Measurements from ENCODE around the gene SLC24A1. TPM values are rescaled to one million over a fixed set of nuclear protein-coding genes. Genes with fewer than 3 reads are reported as not detected.

SLC24A1 gene
- total and polyA plus RNA-seq, 4 donors: 4.8 to 13.5 (median 7.4) TPM

DNA sequence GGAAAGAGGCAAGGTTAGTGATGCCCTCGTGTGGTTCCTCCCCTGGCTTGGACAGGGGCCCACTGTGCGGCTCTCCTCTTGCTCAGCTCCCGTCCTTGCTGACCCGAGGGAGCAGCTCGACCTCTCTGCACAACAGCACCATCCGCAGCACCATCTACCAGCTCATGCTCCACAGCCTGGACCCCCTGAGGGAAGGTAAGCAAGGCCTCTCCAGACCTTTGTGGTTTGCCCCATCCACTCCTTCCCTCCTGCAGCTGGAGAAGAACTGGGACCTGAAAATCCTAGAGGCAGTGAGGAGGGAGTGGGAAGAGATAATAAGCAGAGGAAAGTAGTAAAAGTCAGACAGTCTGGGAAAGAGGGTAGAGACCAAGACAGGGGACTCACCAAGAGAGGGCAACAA lies 17.8 kb downstream of the SLC24A1 start:
- no peak for ATAC-seq (ENCODE audit: low FRiP score)
- Histone ChIP-seq H3K36me3 (ENCODE audit: control insufficient read depth in 1 of 2, insufficient read depth in 2 of 2, low read length in 1 of 2) (no peaks in the 10 kb centered on the region), H3K9me3 (ENCODE audit: control insufficient read depth, low read length) (no peaks in the 10 kb centered on the region), H3K27me3 (ENCODE audit: control insufficient read depth in 1 of 2, insufficient read depth in 2 of 2, low read length in 1 of 2) (no peaks in the 10 kb centered on the region), H3K4me1 (ENCODE audit: control insufficient read depth in 1 of 2, insufficient read depth in 2 of 2, low read length in 2 of 2) (no peaks in the 10 kb centered on the region), H3K27ac (ENCODE audit: low read depth in 1 of 2, low read length in 2 of 2) (no peak overlapping the region), H3K4me3 (ENCODE audit: low read length in 2 of 2) (no peak overlapping the region)
- no peak for DNase-seq
- 67 to 68% methylated on average over 6 of the region's 6 CpGs for WGBS, 2 donors
- intact Hi-C loops (cut with DNase I): loop anchor here (5.0 to 10.0 kb wide), 3 partner anchors 225 to 648 kb away; partner anchors contain the start of gene RAB11A (in 1 of the 2)

DNA sequence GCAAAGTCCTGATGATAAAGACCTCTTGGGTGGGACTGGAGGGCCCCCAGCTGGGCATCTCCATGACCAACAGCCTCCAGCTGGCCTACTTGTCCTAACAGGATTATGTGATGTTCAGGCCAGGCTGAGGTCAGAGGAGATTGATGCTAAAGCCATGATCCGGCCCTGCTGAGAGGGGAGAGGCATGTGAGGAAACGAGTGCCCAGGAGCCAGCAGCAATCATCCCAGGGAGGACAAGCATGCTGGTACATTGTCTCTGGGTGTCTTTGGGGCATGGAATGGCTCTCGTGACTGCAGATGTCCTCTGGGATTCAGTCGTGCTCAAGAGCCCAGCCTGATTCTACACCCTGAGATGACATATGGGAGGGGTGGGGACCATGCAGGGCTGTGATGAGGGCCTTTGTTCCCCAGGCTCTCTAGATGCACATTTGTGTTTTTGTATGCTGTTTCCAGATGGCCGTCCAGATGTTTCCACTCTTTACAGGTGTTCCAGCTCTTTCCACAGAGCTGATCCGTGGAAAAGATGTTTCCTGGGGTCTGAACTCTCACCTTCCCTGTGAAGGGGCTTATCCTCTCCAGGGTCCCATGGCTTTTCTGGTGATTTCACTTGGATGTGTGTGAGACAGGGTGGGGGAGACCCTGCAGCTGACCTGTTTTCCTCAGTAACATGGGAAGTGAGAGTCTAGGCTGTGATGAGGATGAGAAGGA lies 20.2 kb downstream of the SLC24A1 start:
- Histone ChIP-seq H3K9me3 (ENCODE audit: control insufficient read depth, low read length) (no peaks in the 10 kb centered on the region), H3K36me3 (ENCODE audit: control insufficient read depth in 1 of 2, insufficient read depth in 2 of 2, low read length in 1 of 2) (no peaks in the 10 kb centered on the region), H3K27me3 (ENCODE audit: control insufficient read depth in 1 of 2, insufficient read depth in 2 of 2, low read length in 1 of 2) (no peaks in the 10 kb centered on the region), H3K27ac (ENCODE audit: low read depth in 1 of 2, low read length in 2 of 2) (no peak overlapping the region), H3K4me1 (ENCODE audit: control insufficient read depth in 1 of 2, insufficient read depth in 2 of 2, low read length in 2 of 2) (no peaks in the 10 kb centered on the region), H3K4me3 (ENCODE audit: low read length in 2 of 2) (no peak overlapping the region)
- no peak for DNase-seq
- no peak for ATAC-seq (ENCODE audit: low FRiP score)
- WGBS, 2 donors: 49 to 61% methylated on average over 6 of the region's 6 CpGs
- intact Hi-C loops (cut with DNase I): loop anchor here in 1 of 2 donors (10.0 kb wide), 1 partner anchor 213 kb away; no protein-coding TSS in a partner anchor

- Histone ChIP-seq H3K36me3 (ENCODE audit: control insufficient read depth in 1 of 2, insufficient read depth in 2 of 2, low read length in 1 of 2) (no peaks in the 10 kb centered on the region), H3K4me1 (ENCODE audit: control insufficient read depth in 1 of 2, insufficient read depth in 2 of 2, low read length in 2 of 2) (no peaks in the 10 kb centered on the region), H3K27me3 (ENCODE audit: control insufficient read depth in 1 of 2, insufficient read depth in 2 of 2, low read length in 1 of 2) (no peaks in the 10 kb centered on the region), H3K27ac (ENCODE audit: low read depth in 1 of 2, low read length in 2 of 2) (no peak overlapping the region), H3K9me3 (ENCODE audit: control insufficient read depth, low read length) (no peaks in the 10 kb centered on the region), H3K4me3 (ENCODE audit: low read length in 2 of 2) (no peak overlapping the region)
- DNase-seq (no peak), ATAC-seq (ENCODE audit: low FRiP score) (no peak)
- 81 to 84% methylated on average over 6 of the region's 6 CpGs for WGBS, 2 donors
- intact Hi-C loops (cut with DNase I): loop anchor here in 1 of 2 donors (10.0 kb wide), 1 partner anchor 212 kb away; no protein-coding TSS in a partner anchor
Observed at GRCh38 chr15:65642594-65642993, 20.9 kb downstream of the SLC24A1 start.

- DNase-seq: no peak
- Histone ChIP-seq H3K4me1 (ENCODE audit: control insufficient read depth in 1 of 2, insufficient read depth in 2 of 2, low read length in 2 of 2) (no peaks in the 10 kb centered on the region), H3K4me3 (ENCODE audit: low read length in 2 of 2) (no peak overlapping the region), H3K36me3 (ENCODE audit: control insufficient read depth in 1 of 2, insufficient read depth in 2 of 2, low read length in 1 of 2) (no peaks in the 10 kb centered on the region), H3K9me3 (ENCODE audit: control insufficient read depth, low read length) (no peaks in the 10 kb centered on the region), H3K27ac (ENCODE audit: low read depth in 1 of 2, low read length in 2 of 2) (no peak overlapping the region), H3K27me3 (ENCODE audit: control insufficient read depth in 1 of 2, insufficient read depth in 2 of 2, low read length in 1 of 2) (no peaks in the 10 kb centered on the region)
- intact Hi-C loops (cut with DNase I): loop anchor here in 1 of 2 donors (10.0 kb wide), 1 partner anchor 211 kb away; no protein-coding TSS in a partner anchor
- 94 to 97% methylated on average over 4 of the region's 4 CpGs for WGBS, 2 donors
- no peak for ATAC-seq (ENCODE audit: low FRiP score)
Observed at GRCh38 chr15:65644282-65644681, 22.5 kb downstream of the SLC24A1 start.

DNA sequence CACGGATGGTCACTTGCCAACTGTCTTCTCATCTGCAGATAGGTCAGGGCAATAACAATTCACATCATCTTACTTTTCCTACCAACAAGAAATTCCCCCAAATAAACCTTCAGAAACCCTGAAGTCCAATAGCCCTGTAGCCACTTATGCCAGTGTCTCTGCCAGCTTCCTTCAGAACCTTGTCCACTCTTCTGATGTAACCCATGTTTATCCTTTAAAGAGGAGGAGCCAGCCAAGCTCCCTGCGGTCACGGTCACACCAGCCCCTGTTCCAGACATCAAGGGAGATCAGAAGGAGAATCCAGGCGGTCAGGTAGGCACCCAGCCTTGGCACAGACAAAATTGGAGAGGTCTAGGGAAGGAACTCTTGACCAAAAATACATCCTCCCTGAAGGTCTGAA lies 23.7 kb downstream of the SLC24A1 start:
- Histone ChIP-seq H3K9me3 (ENCODE audit: control insufficient read depth, low read length) (no peaks in the 10 kb centered on the region), H3K27me3 (ENCODE audit: control insufficient read depth in 1 of 2, insufficient read depth in 2 of 2, low read length in 1 of 2) (no peaks in the 10 kb centered on the region), H3K4me3 (ENCODE audit: low read length in 2 of 2) (no peak overlapping the region), H3K4me1 (ENCODE audit: control insufficient read depth in 1 of 2, insufficient read depth in 2 of 2, low read length in 2 of 2) (no peaks in the 10 kb centered on the region), H3K27ac (ENCODE audit: low read depth in 1 of 2, low read length in 2 of 2) (no peak overlapping the region), H3K36me3 (ENCODE audit: control insufficient read depth in 1 of 2, insufficient read depth in 2 of 2, low read length in 1 of 2) (no peaks in the 10 kb centered on the region)
- no peak for DNase-seq
- no peak for ATAC-seq (ENCODE audit: low FRiP score)
- WGBS, 2 donors: 89 to 91% methylated on average over 4 of the region's 4 CpGs
- intact Hi-C loops (cut with DNase I): loop anchor here in 1 of 2 donors (10.0 kb wide), 1 partner anchor 209 kb away; no protein-coding TSS in a partner anchor

GRCh38 chr15:65646486-65646885 lies 24.7 kb downstream of the SLC24A1 start:
- no peak for ATAC-seq (ENCODE audit: low FRiP score)
- no peaks in the 10 kb centered on the region for H3K9me3 ChIP-seq (ENCODE audit: control insufficient read depth, low read length)
- no peaks in the 10 kb centered on the region for H3K4me1 ChIP-seq (ENCODE audit: control insufficient read depth in 1 of 2, insufficient read depth in 2 of 2, low read length in 2 of 2)
- H3K27ac ChIP-seq (ENCODE audit: low read depth in 1 of 2, low read length in 2 of 2): no peak overlapping the region
- 93 to 95% methylated on average over 4 of the region's 4 CpGs for WGBS, 2 donors
- H3K27me3 ChIP-seq (ENCODE audit: control insufficient read depth in 1 of 2, insufficient read depth in 2 of 2, low read length in 1 of 2): no peaks in the 10 kb centered on the region
- no peak for DNase-seq
- H3K4me3 ChIP-seq (ENCODE audit: low read length in 2 of 2): no peak overlapping the region
- intact Hi-C loops (cut with DNase I): loop anchor here in 1 of 2 donors (10.0 kb wide), 1 partner anchor 208 kb away; no protein-coding TSS in a partner anchor
- H3K36me3 ChIP-seq (ENCODE audit: control insufficient read depth in 1 of 2, insufficient read depth in 2 of 2, low read length in 1 of 2): no peaks in the 10 kb centered on the region

- 94 to 97% methylated on average over 11 to 12 of the region's 12 CpGs for WGBS, 2 donors
- Histone ChIP-seq H3K27ac (ENCODE audit: low read depth in 1 of 2, low read length in 2 of 2) (no peak overlapping the region), H3K4me3 (ENCODE audit: low read length in 2 of 2) (no peak overlapping the region), H3K4me1 (ENCODE audit: control insufficient read depth in 1 of 2, insufficient read depth in 2 of 2, low read length in 2 of 2) (no peaks in the 10 kb centered on the region), H3K27me3 (ENCODE audit: control insufficient read depth in 1 of 2, insufficient read depth in 2 of 2, low read length in 1 of 2) (no peaks in the 10 kb centered on the region), H3K36me3 (ENCODE audit: control insufficient read depth in 1 of 2, insufficient read depth in 2 of 2, low read length in 1 of 2) (no peaks in the 10 kb centered on the region), H3K9me3 (ENCODE audit: control insufficient read depth, low read length) (no peaks in the 10 kb centered on the region)
- intact Hi-C loops (cut with DNase I): no loop called here
- ATAC-seq (ENCODE audit: low FRiP score) (no peak), DNase-seq (no peak)
Observed at GRCh38 chr15:65650312-65651041, 28.7 kb downstream of the SLC24A1 start.

DNA sequence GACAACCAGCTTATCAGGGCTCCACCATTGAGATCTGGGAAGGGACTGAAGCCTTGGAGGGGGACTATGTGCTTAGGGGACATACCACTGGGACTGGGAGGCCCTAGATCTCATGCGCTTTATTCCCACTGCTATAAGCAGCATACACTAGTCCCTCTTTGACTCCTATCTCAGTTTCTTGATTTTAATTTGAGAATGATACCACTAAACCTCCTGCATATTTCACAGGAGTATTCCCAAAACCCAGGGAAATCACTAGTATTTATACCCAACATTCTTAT lies 29.2 kb downstream of the SLC24A1 start:
- no peaks in the 10 kb centered on the region for H3K27me3 ChIP-seq (ENCODE audit: control insufficient read depth in 1 of 2, insufficient read depth in 2 of 2, low read length in 1 of 2)
- no peak overlapping the region for H3K27ac ChIP-seq (ENCODE audit: low read depth in 1 of 2, low read length in 2 of 2)
- no peaks in the 10 kb centered on the region for H3K9me3 ChIP-seq (ENCODE audit: control insufficient read depth, low read length)
- DNase-seq (no peak), ATAC-seq (ENCODE audit: low FRiP score) (no peak)
- no peaks in the 10 kb centered on the region for H3K36me3 ChIP-seq (ENCODE audit: control insufficient read depth in 1 of 2, insufficient read depth in 2 of 2, low read length in 1 of 2)
- H3K4me3 ChIP-seq (ENCODE audit: low read length in 2 of 2): no peak overlapping the region
- intact Hi-C loops (cut with DNase I): no loop called here
- 97 to 100% methylated on average over 1 of the region's 1 CpG for WGBS, 2 donors
- H3K4me1 ChIP-seq (ENCODE audit: control insufficient read depth in 1 of 2, insufficient read depth in 2 of 2, low read length in 2 of 2): no peaks in the 10 kb centered on the region

Data from aorta (tissue), 5 donors.